A673 (cell line): ENCODE results near the gene LRBA.

Source experiments
- CTCF ChIP-seq: fragments of 300-800, 200-600 bp; sonication (generic); conservative IDR thresholded peaks from 2 replicates; pipeline ENCODE4 v1.5.1; 2017; ENCODE audit warnings: low read depth, mild to moderate bottlenecking, antibody characterized with exemption, low read length, moderate library complexity, mixed read lengths
- EZH2 ChIP-seq: fragments of 200-600 bp; sonication (generic); IDR thresholded peaks from 2 replicates; pipeline ENCODE4 v1.6.1; 2017; ENCODE audit warnings: borderline replicate concordance, low read depth, mild to moderate bottlenecking, mixed read lengths, antibody characterized with exemption, low read length; ENCODE audit not compliant: poor library complexity, severe bottlenecking

GRCh38 chr4:150308824-150309472 lies 706.1 kb downstream of the LRBA start:
- TF ChIP-seq CTCF (no peak), EZH2 (no peak)
